Stomach (tissue), 4 donors: ENCODE results near the gene SLC30A10.

Experiments used
- CTCF ChIP-seq, 7 experiments: fragments of 450-650 bp in 4 of 7; fragments of 200-600 bp in 3 of 7; sonication (generic) in 3 of 7; IDR thresholded peaks; one replicate each; pipeline ENCODE4 v1.5.1; 2016 to 2019; ENCODE audit warnings: antibody characterized with exemption in 7 of 7, control low read depth in 2 of 7, mild to moderate bottlenecking in 1 of 7
- EP300 ChIP-seq: sonication (generic); formaldehyde crosslinking; IDR thresholded peaks from one replicate; pipeline ENCODE4 v1.6.1; 2017; ENCODE audit warnings: antibody characterized with exemption
- POLR2AphosphoS5 ChIP-seq, 3 donors: sonication (generic); formaldehyde crosslinking; IDR thresholded peaks; one replicate each; pipeline ENCODE4 v1.6.1; 2016; ENCODE audit warnings: antibody characterized with exemption in 3 of 3

- TF ChIP-seq CTCF (IDR thresholded peaks at IDR 0.05) (no peak), EP300 (no peak), POLR2AphosphoS5 (IDR thresholded peaks at IDR 0.05) (no peak)
Observed at GRCh38 chr1:219909476-219909875, 18.9 kb downstream of the SLC30A10 start.
